ENCODE data around the gene PTTG1IP.
A peak's percentile ranks its signal among the peaks of the same experiment; 100 is the strongest.

Gene PTTG1IP

GRCh38 chr21:44889625-44890337, 16.3 kb upstream of the PTTG1IP start:
- no peak overlapping the region for H3K4ac ChIP-seq (ENCODE audit: low read length)
- no peak overlapping the region for H3K27ac ChIP-seq (replicated peaks; ENCODE audit: low read length)
- no peak overlapping the region for H3K4me3 ChIP-seq (ENCODE audit: low read length in 2 of 2)
- H3K9me3 ChIP-seq (replicated peaks in 1 of 2; ENCODE audit: control insufficient read depth in 2 of 2, insufficient read depth in 1 of 2, low read depth in 1 of 2, low read length in 2 of 2): no peaks in the 10 kb centered on the region
- no peak overlapping the region for H2BK120ac ChIP-seq (ENCODE audit: low read depth, low read length)
- peak overlapping the region; percentile 84 for H2AK5ac ChIP-seq (ENCODE audit: low read depth, low read length)
- H2BK15ac ChIP-seq (ENCODE audit: low read length): peak overlapping the region; percentile 81
- H2AFZ ChIP-seq (ENCODE audit: low read length): no peak overlapping the region
- H3K9ac ChIP-seq (ENCODE audit: low read depth, low read length, poor library complexity): peak overlapping the region; percentile 70
- no CpG with 5 or more reads among the region's 29 CpGs for WGBS, 2 donors (ENCODE audit: extremely low coverage in 2 of 2, insufficient read length in 2 of 2, insufficient replicate concordance in 1 of 2)
- no peak overlapping the region for H2BK12ac ChIP-seq (ENCODE audit: low read length)
- no peaks in the 10 kb centered on the region for H3K36me3 ChIP-seq (replicated peaks in 1 of 2; ENCODE audit: control insufficient read depth in 2 of 2, insufficient read depth in 2 of 2, low read length in 2 of 2)
- no peak overlapping the region for H3K4me2 ChIP-seq (ENCODE audit: insufficient read depth, low read length, poor library complexity, severe bottlenecking)
- H2BK5ac ChIP-seq (ENCODE audit: low read length): peak overlapping the region; percentile 66
- H3K18ac ChIP-seq (ENCODE audit: low read length): peak overlapping the region; percentile 64
- H3K79me1 ChIP-seq (ENCODE audit: low read depth, low read length): peaks cover 5% of the 10 kb centered on the region
- H3K14ac ChIP-seq (ENCODE audit: low read length): peak overlapping the region; percentile 56
- peaks cover 0 to 63% (median 0%) of the 10 kb centered on the region in 3 experiments for H3K27me3 ChIP-seq (ENCODE audit: control insufficient read depth in 3 of 3, insufficient read depth in 3 of 3, low read depth in 1 of 3, low read length in 3 of 3)
- DNase-seq (ENCODE audit: low spot score): no peak
- peak overlapping the region; percentile 95 for H3K23ac ChIP-seq (ENCODE audit: low read depth, low read length, poor library complexity)
- no peak overlapping the region for H4K8ac ChIP-seq (ENCODE audit: low read depth, low read length)
- H4K91ac ChIP-seq (ENCODE audit: low read depth, low read length, poor library complexity): peak overlapping the region; percentile 43
- no peaks in the 10 kb centered on the region for H3K4me1 ChIP-seq (ENCODE audit: control insufficient read depth in 2 of 2, insufficient read depth in 1 of 2, low read depth in 1 of 2, low read length in 2 of 2)

- Histone ChIP-seq H3K14ac (ENCODE audit: low read length) (peak overlapping the region; percentile 38), H2AFZ (ENCODE audit: low read length) (no peak overlapping the region), H2BK12ac (ENCODE audit: low read length) (peak overlapping the region; percentile 41), H3K4me2 (ENCODE audit: insufficient read depth, low read length, poor library complexity, severe bottlenecking) (no peak overlapping the region), H3K9me3 (replicated peaks in 1 of 2; ENCODE audit: control insufficient read depth in 2 of 2, insufficient read depth in 1 of 2, low read depth in 1 of 2, low read length in 2 of 2) (no peaks in the 10 kb centered on the region), H3K18ac (ENCODE audit: low read length) (peak overlapping the region; percentile 6), H2BK15ac (ENCODE audit: low read length) (peak overlapping the region; percentile 49), H2AK5ac (ENCODE audit: low read depth, low read length) (peak overlapping the region; percentile 84), H3K27ac (replicated peaks; ENCODE audit: low read length) (no peak overlapping the region), H3K9ac (ENCODE audit: low read depth, low read length, poor library complexity) (peak overlapping the region; percentile 21), H2BK120ac (ENCODE audit: low read depth, low read length) (no peak overlapping the region), H3K4me1 (ENCODE audit: control insufficient read depth in 2 of 2, insufficient read depth in 1 of 2, low read depth in 1 of 2, low read length in 2 of 2) (no peaks in the 10 kb centered on the region), H3K79me1 (ENCODE audit: low read depth, low read length) (peaks cover 7% of the 10 kb centered on the region), H3K27me3 (ENCODE audit: control insufficient read depth in 3 of 3, insufficient read depth in 3 of 3, low read depth in 1 of 3, low read length in 3 of 3) (peaks cover 0 to 61% (median 0%) of the 10 kb centered on the region in 3 experiments), H4K8ac (ENCODE audit: low read depth, low read length) (no peak overlapping the region), H3K4ac (ENCODE audit: low read length) (no peak overlapping the region), H3K36me3 (replicated peaks in 1 of 2; ENCODE audit: control insufficient read depth in 2 of 2, insufficient read depth in 2 of 2, low read length in 2 of 2) (no peaks in the 10 kb centered on the region), H3K4me3 (ENCODE audit: low read length in 2 of 2) (no peak overlapping the region), H4K91ac (ENCODE audit: low read depth, low read length, poor library complexity) (no peak overlapping the region), H2BK5ac (ENCODE audit: low read length) (peak overlapping the region; percentile 66), H3K23ac (ENCODE audit: low read depth, low read length, poor library complexity) (peak overlapping the region; percentile 95)
- DNase-seq (ENCODE audit: low spot score): no peak
- WGBS, 2 donors (ENCODE audit: extremely low coverage in 2 of 2, insufficient read length in 2 of 2, insufficient replicate concordance in 1 of 2): no CpG with 5 or more reads among the region's 64 CpGs
Measured at GRCh38 chr21:44888581-44889550, 15.4 kb upstream of the PTTG1IP start.

GRCh38 chr21:44887807-44888580, 14.5 kb upstream of the PTTG1IP start:
- DNase-seq (ENCODE audit: low spot score): no peak
- peaks cover 0 to 55% (median 0%) of the 10 kb centered on the region in 3 experiments for H3K27me3 ChIP-seq (ENCODE audit: control insufficient read depth in 3 of 3, insufficient read depth in 3 of 3, low read depth in 1 of 3, low read length in 3 of 3)

More at GRCh38 chr21:44887807-44888580, 14.5 kb upstream of the PTTG1IP start:
- H4K91ac ChIP-seq (ENCODE audit: low read depth, low read length, poor library complexity): no peak overlapping the region
- H3K4me1 ChIP-seq (ENCODE audit: control insufficient read depth in 2 of 2, insufficient read depth in 1 of 2, low read depth in 1 of 2, low read length in 2 of 2): no peaks in the 10 kb centered on the region
- H3K9ac ChIP-seq (ENCODE audit: low read depth, low read length, poor library complexity): no peak overlapping the region
- WGBS, 2 donors (ENCODE audit: extremely low coverage in 2 of 2, insufficient read length in 2 of 2, insufficient replicate concordance in 1 of 2): no CpG with 5 or more reads among the region's 24 CpGs
- H3K18ac ChIP-seq (ENCODE audit: low read length): peak overlapping the region; percentile 28
- no peak overlapping the region for H4K8ac ChIP-seq (ENCODE audit: low read depth, low read length)
- peak overlapping the region; percentile 49 for H2BK15ac ChIP-seq (ENCODE audit: low read length)
- peak overlapping the region; percentile 89 for H3K23ac ChIP-seq (ENCODE audit: low read depth, low read length, poor library complexity)
- peak overlapping the region; percentile 56 for H2AK5ac ChIP-seq (ENCODE audit: low read depth, low read length)
- H3K14ac ChIP-seq (ENCODE audit: low read length): peak overlapping the region; percentile 82
- no peak overlapping the region for H2BK12ac ChIP-seq (ENCODE audit: low read length)
- no peaks in the 10 kb centered on the region for H3K36me3 ChIP-seq (replicated peaks in 1 of 2; ENCODE audit: control insufficient read depth in 2 of 2, insufficient read depth in 2 of 2, low read length in 2 of 2)
- no peak overlapping the region for H3K4ac ChIP-seq (ENCODE audit: low read length)
- no peak overlapping the region for H3K4me3 ChIP-seq (ENCODE audit: low read length in 2 of 2)
- no peak overlapping the region for H2BK5ac ChIP-seq (ENCODE audit: low read length)
- no peak overlapping the region for H2BK120ac ChIP-seq (ENCODE audit: low read depth, low read length)
- H3K9me3 ChIP-seq (replicated peaks in 1 of 2; ENCODE audit: control insufficient read depth in 2 of 2, insufficient read depth in 1 of 2, low read depth in 1 of 2, low read length in 2 of 2): no peaks in the 10 kb centered on the region
- no peak overlapping the region for H3K27ac ChIP-seq (replicated peaks; ENCODE audit: low read length)
- no peak overlapping the region for H2AFZ ChIP-seq (ENCODE audit: low read length)
- H3K4me2 ChIP-seq (ENCODE audit: insufficient read depth, low read length, poor library complexity, severe bottlenecking): no peak overlapping the region
- H3K79me1 ChIP-seq (ENCODE audit: low read depth, low read length): peaks cover 9% of the 10 kb centered on the region

Data from neuronal stem cell (in vitro differentiated cells).